A375 (cell line): Measurements from ENCODE around the gene ABI3BP. TPM values are rescaled to one million over a fixed set of nuclear protein-coding genes. Genes with fewer than 3 reads are reported as not detected.

Experiments
- small RNA-seq: library from RNA; depleted of rRNA; stranded (forward); fragments of <200 nt; gene quantifications from one replicate; pipeline ENCODE3, GENCODE V24; 2014
- total RNA-seq: library from RNA; depleted of rRNA; stranded (reverse); fragments of >200 nt; shearing (Covaris generic); gene quantifications from 2 replicates; pipeline ENCODE4 v1.2.3, GENCODE V29; 2014; rRNA removed

ABI3BP gene
- total RNA-seq: 0.98 and 2.6 TPM in 2 replicates

GRCh38 chr3:100993309-100993708, at the start of gene ABI3BP:
ABI3BP (minus strand) TSS chr3:100993421; CDS start chr3:100993384, 37 bp downstream.

DNA sequence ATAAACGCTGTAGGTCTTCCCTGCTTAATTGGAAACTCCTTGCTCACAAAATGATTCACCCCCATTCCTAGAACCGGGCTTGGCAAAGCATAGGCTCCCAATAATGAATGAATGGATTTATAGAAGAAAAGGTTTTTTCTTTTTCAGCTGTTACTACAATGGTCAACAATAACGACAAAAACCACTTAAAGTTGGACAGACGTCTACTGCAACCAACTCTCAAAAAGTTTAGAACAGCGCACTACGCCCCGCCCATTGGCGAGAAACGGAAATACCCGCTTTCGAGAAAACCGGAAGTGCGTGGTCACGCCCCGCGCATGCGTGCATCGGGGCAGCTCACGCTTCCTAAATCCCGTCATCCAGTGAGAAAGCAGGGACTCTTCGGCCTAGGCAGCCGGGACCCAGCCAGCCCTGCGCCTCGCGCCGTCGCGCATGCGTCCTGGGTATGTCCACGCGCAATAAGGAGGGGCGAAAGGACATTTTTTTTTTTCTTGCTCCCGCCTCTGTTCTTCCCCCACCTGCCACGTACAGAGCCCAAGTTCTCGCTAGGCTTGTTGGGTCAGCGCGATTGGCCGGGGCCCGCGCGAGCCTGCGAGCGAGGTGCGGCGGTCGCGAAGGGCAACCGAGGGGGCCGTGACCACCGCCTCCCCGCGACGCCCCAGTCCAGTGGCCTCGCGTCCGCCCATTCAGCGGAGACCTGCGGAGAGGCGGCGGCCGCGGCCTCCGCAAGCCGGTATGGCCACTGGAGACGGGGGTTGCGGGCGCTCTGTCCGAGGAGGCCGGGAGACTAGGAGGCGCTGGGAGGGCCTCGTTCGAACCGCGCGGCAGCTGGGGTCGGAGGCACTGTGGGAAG, 284.0 kb downstream of the ABI3BP start, which contains the start of gene TFG:
TFG (plus strand) TSS at position 506 of the 853 bp plus-strand sequence. CDS start 4,192 bp downstream, outside the sequence.

Small RNA genes lying within 50 kb of the gene (small RNA-seq; reads per million reads assigned to genes)
- gene RNU6-865P: not detected
